NCI-H1092 treated with DMSO at 0.1 percent for 48 hours (cell line): ENCODE data around the gene GRB10.
A peak's percentile ranks its signal among the peaks of the same experiment; 100 is the strongest.
"Not testable (repeated sequence)": the region's sequence is repeated elsewhere in the genome, so short reads cannot be mapped to it uniquely, and the experiment has no call there.

Source experiments
- DNase-seq: peaks from one replicate; lab custom pipeline; 2025; lab: John Stamatoyannopoulos, UW

GRB10 gene

DNA sequence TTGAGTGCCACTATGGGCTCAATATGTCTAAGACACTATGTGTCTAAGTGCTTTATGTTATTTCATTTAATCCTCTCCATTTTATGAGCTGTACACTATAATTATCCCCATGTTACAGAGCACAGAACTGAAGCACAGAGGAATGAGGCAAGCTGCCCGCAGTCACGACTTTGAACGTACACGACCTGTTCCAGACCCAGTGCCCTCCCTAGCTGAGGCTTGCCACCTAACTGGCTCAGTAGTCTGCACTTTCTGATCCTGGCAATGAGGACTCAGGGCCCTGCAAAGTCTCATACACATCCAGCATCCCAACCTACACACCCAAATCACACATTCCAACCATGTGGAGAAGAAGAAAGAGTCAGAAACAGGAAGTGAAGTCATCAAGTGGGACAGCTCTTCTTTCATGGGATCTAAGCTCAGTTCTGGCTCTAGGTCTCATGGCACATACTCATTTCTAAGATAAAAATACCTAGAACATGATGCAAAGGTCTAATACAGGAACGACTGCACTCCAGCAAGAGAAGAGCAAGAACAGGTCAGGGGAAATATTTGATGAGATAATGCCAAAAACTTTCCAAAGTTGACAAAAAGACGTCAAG, 175.1 kb downstream of the GRB10 start:
- DNase-seq = no peak

DNA sequence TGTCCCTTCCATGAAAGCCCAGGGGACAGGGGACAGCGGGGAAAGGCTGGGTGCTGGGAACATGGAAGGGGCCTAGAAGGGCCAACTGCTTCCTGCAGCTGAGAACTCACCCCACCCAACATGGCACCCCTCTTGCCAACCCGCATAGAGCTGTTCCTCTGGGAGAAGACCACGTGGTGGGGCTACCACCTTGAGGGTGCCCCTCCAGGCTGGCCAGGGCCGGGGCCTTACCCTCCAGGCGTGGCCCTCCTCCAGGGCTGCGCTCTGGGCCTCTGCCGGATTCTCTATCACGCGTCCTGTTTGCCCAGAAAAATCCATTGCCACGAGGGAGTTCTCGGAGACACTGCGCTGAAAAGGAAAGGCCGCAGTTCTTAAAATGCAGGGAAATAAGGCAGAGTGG, 177.6 kb downstream of the GRB10 start:
- no peak for DNase-seq

DNA sequence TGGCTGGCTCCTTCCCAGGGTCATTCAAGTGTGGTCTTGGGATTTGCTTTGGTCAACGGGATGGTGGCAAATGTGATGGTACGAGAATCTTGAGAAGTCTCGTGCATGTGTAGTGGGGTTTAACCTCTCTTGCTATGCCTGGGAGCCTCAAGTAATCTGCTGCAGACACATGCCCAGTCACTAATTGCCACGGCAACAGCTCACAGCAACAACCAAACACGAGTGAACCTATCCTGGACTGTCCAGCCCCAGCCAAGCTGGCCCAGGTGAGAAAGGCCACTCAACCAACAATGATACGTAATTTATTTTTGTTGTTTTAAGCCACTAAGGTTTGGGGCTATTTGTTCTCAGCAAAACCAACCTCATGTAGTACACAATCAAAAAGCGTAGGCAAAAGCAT, 179.4 kb downstream of the GRB10 start:
- DNase-seq = no peak

DNA sequence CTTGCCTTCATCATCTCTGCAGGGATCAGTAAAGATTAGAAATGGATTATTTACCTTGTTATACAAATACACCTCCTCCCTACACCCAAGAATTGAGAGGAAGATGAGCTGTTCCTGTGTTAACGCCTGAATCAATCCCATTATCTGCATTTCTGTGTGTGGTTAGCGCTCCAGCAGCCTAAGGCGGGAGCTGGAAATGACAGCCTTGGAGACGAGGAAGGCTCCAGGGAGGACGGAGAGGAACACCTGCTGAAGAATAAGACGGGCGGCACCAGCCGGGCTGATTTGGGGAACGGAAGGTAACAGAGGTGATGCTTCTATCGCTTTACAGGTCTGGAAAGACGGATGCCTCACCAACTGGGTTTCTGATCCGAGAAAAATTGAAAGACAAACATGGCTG, 183.3 kb downstream of the GRB10 start:
- peak; percentile 76 for DNase-seq

DNA sequence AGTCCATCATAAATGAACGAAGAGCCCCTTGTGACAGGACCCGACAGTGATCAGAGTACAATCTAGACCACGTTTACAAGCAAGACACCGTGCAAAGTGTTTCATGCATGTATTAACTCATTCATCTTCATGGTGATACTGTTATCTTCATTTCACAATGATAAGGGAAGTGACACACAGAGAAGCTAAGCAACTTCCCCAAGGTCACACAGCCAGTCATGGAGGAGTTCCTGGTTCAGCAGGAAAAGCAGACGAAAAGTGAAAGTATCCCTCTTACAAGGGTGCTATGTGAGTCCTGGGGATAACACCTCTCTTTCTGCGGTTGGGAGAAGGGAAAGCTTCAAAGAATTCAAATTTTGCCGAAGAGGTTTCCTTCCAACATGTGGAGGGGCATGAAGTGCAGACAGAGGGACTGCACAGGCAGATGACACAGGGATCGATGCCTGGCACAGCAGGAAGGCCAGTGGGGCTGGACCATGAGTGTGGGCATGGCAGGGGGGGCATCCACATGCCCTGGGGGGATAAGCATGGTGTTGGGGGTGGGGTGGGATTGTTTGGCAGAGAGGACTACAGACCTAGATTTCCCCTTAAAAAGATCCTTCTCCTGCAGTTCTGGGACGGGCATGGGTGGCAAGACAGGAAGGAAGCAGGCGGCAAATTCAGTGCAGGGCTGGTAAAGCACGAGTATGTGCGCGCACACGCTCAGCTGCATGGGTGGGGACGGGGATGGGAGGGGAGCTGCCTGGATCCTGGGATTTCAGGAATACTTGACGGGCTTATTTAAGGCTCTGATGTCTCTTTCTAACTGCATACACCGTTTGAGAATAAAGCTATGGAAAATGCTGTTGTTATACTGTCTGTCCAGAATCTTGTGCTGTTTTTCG, 184.0 kb downstream of the GRB10 start:
- DNase-seq = peak; percentile 76

DNA sequence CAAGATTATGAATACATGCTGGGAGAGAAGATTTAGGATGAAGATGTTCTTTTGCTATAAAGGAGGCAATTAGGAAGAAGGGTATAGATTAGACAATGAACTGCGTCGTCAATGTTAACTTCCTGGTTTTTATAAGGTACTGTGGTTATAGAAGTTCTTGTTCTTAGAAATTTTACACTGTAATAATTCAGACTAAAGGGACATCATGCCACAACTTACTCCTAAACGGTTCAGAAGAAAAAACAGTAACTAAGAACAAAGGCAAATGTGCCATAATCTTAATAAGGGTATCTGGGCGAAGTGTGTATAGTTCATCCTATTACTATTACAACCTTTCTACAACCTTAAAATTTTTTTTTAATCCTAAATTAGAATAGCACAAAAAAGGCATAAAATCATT, 186.2 kb downstream of the GRB10 start:
- no peak for DNase-seq

DNA sequence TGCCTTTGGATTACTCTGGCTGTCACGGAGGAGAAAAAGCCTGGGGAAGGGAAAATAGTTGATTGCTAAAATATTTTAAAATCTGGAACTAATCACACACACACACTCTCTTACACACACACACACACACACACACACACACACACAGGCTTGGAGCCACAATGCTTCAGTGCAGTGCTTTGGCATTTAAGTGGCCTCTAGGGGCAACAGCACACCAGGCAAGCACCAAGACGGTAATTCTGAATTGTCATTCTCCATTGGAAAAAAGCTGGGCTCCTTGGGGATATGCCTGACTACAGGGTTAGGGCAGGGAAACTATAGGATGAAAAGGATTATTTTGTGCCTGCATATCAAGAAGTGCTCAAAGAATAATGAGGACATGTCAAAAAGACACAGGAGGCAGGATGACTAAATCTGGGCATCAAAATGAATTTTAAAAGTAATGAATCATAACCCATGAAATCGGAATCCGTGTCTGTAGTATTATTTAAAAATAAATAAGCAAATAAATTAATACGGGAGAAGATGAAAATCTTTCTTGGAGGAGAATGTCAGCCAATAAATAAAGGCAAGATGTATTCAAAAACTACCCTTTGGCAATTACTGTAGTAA, 187.1 kb downstream of the GRB10 start:
- DNase-seq = peak; percentile 46

DNA sequence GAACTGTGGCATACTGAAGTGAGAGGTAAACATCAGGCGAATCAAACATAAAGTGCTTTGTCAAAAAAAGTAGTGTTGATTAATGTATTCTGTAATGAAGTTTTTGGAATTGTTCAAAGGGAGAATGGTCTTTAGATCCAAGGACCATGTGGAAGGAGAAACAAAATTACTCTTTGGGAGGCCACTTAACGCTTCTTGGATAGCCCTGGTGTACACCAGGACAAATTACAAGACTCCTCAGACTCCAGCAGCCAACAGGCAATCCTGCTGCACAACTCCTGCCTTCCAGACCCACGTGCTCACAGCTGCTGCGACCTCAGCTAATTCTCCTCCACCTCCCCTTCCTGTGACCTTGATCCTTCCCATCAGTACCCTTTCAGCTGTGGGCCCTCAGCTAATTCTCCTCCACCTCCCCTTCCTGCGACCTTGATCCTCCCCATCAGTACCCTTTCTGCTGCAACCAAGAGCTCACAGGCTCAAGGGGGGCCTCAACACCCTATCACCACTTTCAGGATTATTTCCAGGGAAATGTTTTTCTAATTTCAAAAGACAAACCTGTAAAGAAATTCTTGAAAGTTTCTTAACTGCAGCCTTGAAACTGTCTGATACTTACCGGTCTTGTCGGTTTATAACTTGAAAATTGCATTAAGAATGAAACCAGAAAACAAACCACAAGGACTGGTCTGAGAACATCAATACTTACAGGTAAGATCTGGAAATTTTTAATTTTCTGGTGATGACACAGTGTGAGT, 187.8 kb downstream of the GRB10 start:
- no peak for DNase-seq

DNA sequence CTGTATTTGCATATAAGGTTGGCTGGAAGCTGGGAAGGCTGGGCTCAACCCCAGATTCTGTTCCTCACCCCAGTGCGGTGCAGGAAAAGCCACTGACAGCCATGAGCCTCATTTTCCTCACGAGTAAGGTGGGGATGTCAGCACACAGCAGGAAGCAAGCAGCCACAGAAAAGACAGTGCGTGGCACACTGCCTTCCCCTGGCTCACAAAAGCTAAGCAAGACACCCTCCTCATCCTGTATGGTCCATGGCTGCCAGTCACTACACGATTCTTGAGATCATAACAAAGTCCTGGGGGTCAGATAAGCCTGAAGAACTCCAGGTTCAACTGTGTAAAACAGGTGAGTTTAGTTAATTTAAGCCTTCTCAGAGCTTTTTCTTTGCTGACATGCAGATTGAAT, 188.6 kb downstream of the GRB10 start:
- no peak for DNase-seq

DNA sequence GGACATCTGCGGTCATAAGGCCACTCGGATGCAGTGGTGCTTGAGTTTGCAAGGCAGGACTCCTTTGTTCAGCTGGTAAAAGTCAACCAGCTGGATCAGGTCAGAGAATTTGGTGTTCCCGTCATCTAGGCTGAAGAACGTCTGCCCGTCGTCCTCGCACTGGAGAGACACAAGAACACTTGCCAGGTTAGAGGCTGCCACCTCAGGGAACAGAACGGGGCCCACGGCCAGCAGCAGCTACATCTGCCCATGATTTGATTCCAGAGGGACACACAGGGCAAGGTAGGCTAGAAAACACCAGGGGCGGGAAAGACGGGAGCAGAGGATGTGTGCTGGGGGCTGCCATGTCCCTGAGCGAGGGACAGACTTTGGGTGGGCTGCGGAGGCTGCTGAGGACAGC, 189.8 kb downstream of the GRB10 start:
- no peak for DNase-seq

DNA sequence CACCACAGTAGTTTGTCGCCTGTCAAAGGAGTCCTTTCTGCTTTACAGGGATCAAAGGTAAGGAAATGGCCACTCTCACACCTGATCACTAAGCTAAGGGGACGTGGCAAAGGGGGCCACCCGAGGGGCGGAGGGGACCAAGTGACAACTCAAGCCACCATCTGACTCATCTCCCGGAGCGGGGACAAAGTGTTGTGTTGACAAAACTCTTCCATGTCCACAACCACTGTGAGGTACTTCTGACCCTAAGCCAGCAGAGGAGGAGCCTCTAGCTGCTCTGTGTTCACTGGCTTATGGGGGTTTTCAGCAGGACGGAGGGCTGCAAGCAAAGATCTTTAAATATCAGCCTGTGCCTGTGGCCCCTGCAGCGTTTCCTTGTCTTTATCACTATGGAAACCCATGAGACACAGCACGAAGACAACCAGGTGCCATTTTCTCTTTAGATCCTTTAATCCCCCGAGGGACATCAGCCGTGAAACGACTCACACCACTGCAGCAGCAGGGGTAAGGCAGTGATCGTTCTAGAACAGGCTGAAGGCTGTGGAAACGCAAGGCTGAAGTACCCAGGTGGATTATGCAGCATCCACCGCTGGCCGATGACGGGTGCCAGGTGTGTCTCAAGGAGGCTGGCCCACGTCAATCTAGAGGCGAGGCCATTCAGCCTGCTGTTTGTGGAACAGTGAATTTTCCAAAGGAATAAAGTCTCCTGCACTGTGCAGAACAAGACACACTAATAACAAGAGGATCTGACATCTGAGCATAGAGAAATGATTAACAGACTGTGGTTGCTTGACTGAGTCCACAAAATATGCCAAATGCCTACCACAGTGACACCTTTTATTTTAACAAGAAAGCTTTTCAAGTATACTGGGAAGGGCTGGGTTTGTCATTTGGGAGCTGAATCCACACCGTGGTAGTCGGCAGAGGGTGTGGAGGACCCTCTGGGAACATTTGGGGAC, 190.9 kb downstream of the GRB10 start:
- DNase-seq = peak; percentile 75

DNA sequence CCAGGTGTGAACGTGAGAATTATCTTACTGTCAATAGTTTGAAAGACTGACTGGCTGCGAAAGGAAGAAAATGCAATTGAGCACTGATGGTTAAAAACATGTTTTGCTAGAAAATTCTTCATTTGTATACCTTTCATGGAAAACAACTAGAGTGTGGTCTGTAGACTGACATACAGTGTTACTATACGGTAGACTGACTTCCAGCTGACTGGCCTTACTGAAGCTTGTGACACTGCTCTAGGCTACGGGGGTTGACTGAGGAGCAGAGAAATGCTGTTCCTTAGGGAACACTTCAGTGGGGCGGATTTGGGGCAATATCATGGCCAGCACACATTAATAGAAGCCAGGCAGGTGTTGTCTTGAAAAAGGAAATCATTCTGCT, 191.6 kb downstream of the GRB10 start:
- DNase-seq = peak; percentile 51

DNA sequence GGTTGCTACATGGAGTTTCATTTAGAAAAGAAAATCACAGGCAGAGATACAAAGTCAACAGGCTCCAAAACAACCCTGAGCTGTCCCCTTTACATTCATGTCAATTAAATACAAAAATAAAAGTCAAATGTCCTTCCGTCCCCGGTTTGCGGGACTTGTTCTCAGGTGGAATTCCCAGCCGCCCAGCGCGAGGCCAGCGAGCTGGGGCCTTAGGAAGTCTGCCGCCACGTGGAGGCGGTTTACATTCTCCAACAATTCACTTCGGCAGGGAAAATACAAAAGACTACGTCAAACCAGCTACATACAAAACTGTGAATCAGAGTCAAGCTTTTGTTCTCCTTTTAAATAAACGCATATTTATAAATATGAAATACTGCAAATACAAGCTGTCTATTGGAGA, 192.2 kb downstream of the GRB10 start:
- DNase-seq = no peak

DNA sequence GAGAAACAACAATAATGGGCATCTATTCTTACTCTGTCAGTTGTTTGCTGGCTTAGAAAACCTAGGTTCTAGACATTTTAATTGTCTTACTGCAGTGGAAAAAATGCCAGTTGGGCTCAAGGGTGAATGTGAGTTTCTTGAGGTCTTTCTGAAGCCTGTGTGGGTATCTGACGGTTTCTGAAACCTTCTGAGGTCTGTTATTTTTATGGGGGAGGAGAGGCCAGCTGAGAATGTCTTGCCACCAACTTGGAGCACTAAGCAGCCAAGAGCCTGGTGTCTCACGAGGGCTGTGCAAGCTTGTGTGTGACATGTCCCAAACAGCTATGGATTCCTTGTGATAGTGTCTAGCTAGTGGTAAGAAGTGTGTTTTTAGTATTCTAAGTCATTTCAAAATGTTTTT, 193.3 kb downstream of the GRB10 start:
- no peak for DNase-seq

DNA sequence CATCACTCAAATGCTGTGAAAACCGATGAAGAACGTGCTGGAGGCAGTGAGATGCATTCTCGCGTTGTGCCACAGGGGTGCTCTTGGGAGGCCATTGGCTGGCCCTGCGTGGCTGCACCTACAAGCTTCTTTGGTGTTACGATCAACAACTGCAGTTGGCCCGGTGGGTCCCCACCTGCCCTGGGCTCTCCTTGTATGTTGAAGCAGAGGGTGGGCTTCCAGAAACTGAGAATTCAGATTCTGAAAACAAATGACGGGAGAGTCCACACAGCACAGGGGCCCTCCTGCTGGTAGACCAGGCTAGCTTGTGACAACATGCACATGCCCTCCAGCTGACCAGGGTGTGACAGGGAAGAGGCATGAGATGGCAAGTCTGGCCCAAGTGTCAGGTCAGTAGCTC, 193.8 kb downstream of the GRB10 start:
- no peak for DNase-seq

DNA sequence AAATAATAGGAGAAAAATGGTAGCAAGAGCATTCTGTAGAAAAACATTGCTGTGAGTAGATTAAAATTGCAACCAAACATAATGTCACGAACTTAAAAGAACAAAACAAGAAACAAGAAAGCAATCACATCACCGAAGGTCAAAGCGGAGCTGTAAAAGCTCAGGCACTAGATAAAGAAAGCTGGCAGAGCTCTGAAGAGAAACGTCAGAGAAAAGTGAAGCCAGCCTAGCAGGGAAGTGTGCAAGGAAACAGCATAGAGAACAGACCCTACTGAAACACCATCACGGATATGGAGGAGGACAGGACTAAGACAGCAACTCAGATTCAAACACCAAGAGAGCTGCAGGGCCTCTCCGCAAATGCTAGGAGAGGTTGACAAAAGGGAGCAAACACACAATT, 195.0 kb downstream of the GRB10 start:
- no peak for DNase-seq

DNA sequence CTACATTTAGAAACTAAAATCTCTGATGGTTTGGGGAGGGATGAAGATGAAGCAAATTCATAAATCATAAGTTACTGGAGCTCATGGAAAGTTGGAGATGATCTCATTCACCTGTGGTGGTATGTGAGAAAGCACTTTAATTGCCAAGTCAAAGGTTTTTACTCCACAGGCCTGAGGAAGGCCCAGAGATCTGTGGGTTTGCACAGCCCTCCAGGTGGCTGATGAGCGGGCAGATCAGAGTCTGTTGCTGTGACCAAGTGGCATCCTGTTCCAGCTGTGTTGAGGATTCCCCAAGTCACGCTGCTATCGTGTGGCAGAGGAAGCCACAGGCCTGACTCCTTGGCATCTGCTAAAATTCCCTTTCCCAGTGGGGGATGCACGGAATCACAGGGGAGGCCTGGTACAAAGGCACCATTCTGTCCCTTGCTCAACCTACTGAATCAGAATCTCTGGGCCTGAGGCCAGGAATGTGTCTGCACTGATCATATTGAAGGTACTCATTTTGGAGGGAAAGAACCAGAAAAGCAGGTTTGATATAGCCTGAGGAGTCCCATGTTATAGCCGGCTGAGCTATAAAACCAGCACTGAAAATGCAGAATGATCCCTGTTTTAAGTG, 197.8 kb downstream of the GRB10 start:
- DNase-seq = no peak

DNA sequence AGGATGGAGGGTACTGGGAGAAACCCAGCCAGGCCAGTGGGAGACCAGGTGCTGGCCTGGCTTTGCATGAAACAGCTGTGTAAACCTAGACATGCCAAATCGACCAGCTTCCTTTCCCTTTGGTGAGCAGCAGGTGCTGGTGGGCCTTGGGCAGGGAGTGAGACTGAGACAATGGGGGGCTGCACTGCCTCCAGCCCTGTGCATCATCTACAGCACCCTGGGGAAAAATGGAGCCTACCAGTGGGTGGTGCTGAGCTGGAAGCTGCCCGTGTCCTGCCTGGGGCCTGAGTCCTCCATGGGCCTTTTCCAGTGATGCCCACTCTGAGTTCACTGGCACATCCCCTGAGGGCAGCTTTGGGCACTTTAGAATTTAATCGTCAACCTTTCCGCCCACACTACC, 198.3 kb downstream of the GRB10 start:
- DNase-seq = peak; percentile 57

DNA sequence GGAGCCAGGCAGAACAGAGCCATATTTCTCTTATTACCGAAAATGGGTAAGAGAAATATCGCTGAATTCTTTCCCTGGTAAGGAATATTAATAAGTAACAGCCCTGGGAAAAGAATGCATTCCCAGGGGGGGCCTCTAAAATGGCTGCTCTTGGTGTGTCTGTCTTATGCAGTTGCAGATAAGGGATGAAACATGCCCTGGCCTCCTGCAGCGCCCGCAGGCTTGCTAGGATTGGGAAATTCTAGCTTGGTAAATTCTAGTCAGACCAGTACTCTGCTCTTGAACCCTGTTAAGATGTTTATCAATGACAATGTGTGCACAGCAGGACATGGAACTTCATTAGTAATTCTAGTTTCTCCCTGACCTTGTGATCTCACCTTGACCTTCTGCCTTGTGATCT, 199.4 kb downstream of the GRB10 start:
- DNase-seq = not testable (repeated sequence)

DNA sequence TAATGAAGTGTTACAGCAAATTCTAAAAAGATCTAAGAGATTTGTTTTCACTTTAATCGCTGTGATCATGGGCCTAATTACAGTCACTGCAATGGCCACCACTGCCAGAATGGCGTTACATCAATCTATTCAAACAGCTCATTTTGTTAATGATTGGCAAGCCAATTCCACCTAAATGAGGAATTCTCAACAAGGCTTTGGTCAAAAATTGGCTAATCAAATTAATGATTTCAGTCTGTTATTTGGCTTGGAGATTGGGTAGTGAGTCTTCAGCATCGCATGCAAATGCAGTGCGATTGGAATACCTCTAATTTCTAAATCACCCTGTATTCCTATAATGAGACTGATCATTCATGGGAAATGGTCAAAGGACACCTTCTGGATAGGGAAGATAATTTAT, 200.4 kb downstream of the GRB10 start:
- not testable (repeated sequence) for DNase-seq

DNA sequence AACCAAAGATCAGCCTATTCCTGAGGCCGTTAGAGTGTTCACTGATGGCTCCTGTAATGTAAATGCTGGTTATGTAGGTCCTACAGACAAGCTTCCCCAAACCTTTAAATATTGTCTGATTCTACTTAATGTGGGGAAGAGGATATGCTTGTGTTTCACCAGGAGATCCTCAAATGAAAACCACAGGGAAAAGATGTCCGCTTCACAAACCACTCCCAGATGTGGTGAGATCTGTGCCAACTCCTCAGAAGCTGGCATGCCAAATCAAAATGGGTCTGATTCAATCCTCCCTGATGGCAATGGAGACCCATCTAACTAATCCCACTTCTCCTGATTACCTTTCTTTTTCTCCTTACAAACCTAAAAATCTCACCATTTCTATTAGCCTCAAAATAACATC, 202.0 kb downstream of the GRB10 start:
- not testable (repeated sequence) for DNase-seq
